ENCODE results near the gene SH3GLB1. TPM values are rescaled to one million over a fixed set of nuclear protein-coding genes. Genes with fewer than 3 reads are reported as not detected.

SH3GLB1 gene
- polyA plus RNA-seq, 12 donors: 79.5 to 242 (median 188) TPM; not detected in 1

DNA sequence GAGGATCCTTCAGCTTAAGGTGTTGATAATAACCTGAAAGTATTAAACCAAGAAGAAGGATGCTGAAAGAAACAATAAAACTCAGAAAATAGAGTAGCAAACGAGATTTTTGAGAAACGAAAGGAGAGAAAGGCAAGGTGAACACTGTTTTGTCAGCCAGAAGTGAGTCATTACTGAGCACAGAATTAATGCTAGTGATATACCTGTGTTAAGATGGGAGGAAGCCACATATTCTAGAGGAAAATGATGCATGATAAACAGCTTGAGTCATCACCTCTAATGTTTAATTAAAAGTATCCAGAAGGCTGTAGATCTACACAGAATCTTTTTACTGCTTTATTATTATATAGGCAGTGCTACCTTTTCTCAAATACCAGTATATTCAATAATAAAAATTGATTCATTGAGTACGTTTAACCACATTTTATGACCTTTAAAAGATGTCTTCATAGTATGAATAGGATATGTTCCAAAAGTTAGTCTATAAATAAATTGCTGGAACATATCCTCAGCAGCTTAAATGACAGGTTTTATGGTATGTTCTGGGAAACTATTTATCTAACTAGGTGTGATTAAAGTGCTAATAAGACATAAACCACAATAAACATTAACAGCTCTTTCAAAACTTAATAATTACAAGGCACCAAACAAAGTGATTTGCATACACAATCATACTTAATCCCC is 10.3 kb downstream of the SH3GLB1 start:
- no peak for DNase-seq

DNA sequence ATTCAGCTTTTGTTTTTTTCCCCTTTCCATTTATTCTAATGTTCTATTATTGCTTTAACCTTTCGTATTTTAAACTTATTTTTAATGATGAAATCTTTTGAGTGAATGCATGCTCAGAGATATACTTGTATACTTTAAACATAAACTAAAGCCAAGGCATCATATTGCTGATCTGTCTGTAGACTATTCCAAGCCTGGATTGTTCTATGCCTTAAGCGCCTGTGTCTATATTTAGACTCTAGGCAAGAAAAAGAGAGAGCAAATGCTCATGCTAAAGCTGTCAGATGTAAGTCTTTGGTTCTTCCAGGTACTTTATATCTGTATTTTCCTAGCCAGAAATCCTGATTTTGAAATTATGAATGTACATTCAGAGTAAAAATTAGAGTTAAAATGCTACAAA is 14.4 kb downstream of the SH3GLB1 start:
- DNase-seq: no peak

DNA sequence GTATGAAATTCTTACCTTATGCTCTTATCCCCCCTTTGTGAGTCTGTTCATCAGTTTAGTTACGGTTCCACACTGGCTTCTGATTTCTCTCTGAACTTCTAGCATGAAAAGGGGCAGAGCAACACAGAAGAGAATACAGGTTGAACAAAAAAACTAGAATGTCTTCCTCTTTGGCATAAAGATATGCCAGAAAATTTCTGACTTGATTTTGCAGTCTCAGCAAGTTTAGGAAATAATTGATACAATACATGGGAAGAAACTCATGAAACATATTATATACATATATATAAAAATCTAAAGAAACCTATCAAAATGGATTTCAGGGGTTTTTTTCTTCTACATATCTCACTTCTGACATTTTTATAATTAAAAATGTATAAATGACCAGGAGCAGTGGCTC is 27.0 kb downstream of the SH3GLB1 start:
- DNase-seq: no peak

DNA sequence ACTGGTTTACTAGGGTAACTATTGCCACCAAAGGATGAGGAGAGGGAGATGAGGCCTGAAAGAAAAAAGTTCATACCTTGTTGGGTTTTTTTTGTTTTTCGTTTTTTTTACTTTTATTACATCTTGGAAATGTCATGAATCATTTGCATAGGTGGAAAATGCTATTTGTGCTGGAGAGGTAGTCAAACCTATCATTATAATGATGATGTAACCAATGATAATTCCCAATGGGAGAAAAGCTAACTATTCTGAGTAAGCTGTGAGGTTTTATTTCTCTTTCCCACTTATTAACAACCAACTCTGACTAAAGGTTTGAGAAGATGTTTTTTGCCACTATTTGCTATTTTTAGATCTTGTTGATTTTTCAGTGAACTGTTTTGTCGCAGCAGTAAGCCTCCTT is 29.0 kb downstream of the SH3GLB1 start:
- DNase-seq: no peak

DNA sequence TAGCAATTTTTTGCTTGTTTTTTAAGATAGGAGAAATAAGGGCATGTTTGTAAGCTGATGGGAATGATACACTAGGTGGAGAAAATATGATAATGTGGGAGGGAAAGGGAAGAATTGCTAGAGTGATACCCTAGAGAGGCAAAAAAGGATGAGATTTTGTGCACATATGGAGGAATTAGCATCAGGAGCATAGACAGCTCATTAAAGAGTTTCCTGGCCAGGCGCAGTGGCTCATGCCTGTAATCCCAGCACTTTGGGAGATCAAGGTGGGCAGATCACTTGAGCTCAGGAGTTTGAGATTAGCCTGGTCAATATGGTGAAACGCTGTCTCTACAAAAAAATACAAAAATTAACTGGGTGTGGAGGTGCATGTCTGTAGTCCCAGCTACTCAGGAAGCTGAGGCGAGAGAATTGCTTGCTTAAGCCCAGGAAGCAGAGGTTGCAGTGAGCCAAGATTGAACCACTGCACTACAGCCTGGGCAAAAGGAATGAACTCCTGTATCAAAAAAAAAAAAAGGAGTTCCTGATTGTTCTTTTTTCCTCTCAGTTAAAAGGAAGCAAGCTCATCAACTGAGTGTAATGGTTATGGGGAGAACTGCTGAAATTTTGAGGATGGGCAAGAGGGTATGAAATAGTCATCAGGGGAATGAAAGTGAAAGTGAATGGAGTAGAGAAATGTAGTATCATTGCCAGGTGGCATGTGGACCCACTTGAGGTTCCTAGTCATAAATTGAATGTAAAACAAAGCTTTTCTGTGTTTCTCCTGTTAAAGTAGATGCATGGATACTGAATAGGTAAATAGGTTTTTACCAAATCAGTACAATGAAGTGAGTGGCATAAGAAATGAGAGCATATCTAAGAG is 35.5 kb downstream of the SH3GLB1 start:
- DNase-seq: no peak

DNA sequence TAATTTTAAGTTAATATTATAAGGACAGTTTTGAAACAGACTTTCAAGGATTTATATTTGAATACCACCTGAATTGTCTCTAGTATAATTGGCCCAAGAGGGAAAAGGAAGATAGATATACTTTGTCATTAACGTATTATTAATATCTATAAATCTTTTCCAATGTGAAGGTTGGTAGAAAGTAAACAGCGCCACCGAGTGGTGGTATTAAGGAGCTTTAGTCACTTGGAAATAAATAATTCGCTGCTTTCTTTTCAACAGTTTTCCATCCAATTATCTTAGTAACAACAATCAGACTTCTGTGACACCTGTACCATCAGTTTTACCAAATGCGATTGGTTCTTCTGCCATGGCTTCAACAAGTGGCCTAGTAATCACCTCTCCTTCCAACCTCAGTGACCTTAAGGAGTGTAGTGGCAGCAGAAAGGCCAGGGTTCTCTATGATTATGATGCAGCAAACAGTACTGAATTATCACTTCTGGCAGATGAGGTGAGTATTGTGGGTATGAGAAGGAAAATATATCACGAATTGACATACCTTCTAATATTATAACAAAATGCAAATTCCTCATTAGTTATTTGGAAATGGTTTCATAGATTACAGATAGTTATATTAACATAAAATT is 37.7 kb downstream of the SH3GLB1 start:
- DNase-seq: peak; percentile 15

DNA sequence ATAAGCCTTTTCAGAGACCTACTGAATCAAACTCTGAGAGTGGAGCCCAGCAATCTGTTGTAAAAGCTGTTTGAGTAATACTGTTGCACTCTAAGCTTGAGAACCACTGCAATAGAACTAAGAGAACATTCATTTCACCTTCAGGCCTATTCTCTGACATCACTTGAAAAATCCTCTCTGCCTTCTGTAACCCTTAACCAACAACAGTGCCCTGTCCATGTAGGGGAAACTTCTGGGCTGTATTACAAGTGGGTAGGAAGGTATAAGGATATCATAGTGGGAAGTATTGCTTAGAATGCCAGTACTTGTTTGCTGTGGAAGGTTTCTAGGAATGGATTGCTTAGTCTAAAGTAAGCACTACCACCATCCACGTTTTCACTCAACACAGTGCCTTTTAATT is 42.9 kb downstream of the SH3GLB1 start:
- DNase-seq: no peak

DNA sequence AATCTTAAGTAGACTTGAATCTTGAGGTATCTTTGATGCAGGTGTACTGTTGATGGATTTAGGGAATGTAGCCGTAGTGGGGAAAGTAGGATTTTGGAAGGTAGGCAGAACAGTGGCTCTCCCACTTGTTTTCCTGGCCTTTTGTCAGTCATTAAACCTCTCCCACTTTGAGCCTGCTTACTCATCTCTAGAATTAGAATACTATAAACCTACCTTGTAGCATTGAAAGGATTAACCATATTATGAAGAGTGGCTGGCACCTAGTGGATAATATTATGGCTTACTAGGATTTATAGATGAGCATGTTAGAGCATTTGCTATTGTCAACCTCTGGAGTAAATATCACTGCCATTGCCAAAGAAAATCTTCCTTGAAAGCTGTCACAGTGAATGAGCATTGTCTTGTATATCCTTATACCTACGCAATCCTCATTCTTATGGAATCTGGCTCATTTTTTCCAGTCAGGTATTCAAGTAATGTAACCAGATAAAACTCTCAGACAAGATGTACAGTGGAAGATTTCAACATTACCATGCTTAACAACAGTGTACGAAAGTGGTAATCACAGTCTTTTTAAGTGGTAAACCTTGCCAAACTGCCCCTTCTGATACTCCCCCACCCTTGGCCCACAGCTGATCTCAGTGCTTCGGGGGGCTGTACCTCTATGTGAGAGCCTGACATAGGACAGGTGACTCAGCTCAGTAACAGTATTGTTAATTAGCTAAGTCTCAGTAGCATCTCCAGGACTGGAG is 44.4 kb downstream of the SH3GLB1 start:
- DNase-seq: no peak

DNA sequence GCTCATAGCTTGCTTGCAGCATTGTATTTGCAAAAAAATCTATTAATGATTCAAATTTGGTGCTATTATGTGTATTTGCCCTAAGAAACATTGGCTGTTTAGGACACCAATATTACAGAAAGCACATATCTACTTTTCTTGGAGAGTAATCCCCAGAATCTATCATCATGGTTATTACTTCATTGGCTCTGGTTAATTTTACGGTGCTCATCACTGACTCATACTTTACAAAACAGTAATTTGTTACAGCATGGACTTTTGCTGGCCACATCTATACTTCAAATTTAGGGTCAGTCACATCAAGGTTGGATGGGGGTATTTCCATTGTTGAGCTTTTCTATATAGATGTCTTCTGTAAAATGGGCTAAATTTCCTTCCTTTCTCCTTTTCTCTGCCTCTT is 45.7 kb downstream of the SH3GLB1 start:
- DNase-seq: no peak

DNA sequence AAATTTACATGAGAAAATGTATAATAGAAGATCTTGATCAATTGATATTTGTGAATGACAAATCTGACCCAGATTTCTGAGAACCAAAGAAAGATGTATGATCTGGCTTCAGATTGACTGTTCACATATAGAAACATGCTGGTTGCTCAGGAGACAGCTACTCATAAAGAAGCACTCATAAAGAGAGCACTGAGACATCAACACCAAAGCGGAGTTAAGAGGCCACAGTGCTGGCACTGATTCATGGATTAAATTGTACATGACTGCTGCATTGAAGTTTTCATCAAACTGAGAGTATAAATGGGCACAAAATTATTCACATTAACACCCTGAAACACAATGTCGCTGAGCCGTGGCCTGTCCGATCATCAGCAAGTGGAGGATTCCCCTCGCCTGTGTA is 46.2 kb downstream of the SH3GLB1 start:
- no peak for DNase-seq

DNA sequence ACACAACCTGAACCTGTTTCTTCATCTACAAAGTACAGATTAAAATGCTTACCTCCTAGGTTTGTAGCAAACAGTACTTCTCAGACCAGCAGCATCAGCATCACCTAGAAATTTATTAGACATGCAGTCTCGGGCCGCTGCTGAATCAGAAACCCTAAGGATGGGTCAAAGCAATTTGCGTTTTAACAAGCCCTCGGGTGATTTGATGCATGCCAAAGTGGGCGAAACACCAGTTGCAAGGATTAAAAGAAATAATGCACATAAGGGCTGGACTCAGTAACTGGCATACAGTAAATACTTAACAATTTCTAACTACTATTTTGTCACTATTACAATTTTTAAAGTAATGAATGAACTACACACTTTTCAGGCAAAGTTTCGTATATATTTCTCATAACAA is 47.5 kb downstream of the SH3GLB1 start:
- DNase-seq: no peak

DNA sequence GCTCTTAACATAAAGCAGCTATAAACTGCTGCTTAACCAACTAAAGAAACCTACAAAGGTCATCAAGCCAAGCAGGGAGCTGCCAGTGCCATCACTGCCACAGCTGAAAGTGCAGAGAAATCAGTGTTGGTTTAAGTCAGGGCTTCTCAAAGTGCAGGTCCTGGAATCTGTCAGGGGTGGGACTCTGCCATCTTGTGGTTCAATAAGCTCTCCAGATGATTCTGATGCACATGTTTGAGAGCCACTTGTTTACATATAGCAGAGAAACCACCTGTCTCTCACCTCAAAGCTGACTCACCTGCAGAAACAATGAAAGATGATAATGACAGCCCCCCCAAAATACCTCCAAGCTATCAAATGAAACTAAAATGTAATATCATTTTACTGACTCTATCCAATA is 49.3 kb downstream of the SH3GLB1 start:
- no peak for DNase-seq

DNA sequence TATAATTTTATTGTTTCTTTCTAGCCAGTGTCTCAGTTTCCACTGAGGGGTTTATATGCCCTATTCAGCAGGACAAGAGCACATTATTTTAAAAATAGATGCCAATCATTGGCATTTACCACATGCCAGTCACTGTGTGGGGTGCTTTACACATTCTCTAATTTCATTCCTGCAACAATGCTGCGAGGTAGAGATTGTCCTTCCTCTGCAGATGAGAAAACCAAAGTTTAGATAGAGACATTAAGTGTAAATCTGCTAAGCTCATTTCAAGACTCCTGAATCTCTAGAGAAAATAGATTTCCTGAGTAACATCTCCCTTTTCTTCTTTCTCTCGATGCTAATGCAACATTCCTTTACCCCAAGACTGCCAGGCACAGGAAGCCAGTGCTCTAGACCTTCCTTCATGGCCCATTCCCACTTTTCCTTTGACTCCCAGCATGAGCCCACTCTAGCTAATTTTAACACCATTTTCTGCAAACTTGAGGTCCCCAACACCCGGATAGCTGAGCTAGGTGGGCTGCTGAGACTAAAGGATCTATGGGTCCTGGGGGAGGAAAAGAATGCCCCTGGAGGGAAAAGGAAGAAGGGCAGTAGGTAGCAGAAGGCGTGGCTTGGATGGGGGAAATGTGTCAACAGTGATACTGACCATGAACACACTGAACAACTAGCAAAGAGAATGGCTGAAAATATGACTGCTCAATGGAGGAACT is 50.0 kb downstream of the SH3GLB1 start:
- DNase-seq: no peak

DNA sequence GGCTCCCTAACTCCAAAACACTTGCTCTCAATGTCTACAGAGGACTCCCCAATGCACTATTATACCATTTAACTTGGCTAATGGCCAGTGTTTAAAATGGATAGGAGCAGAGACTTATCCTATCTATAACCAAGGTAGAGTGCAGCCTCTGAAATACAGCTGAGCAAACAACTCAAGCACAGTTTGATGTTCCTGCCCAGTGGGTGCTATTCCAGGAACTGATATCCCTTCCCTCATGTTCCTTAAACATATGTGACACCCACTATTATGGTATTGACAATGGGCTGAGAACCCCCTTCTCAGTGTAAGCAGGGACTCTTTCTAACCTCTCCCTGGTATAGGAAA is 51.7 kb downstream of the SH3GLB1 start:
- no peak for DNase-seq

DNA sequence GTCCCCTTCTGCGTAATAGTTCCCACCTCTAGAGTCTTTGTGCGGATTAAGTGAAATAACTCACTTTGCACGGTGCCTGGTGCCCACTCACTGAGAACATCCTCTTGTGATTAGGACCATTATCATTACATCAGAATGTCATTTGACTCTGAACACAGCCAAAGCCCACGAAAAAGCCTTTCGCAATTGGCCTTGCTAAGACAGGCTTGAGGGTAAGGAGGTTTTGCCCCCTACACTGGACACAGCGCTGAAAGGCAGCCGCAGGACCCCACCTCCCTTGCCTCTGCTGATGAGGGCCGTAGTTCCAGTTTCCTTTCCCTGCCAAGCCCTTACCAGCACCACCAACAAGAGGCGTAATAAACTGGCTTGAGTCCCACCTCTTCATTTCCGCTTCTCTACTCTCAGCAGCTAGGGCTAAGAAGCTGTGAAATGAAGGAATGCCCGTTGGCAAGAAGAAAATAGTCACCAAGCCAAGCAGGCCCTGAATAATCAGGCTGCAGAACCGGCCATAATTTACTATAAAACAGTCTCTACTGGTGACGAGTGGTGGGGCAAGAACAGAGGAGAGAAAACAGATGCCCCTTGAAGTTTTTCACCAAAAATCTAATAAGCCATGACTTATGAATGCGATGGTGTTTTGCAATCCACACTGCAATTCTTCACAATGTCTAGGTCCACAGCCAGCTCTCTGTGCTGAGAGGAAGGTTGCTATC is 53.1 kb downstream of the SH3GLB1 start:
- peak; percentile 28 for DNase-seq

DNA sequence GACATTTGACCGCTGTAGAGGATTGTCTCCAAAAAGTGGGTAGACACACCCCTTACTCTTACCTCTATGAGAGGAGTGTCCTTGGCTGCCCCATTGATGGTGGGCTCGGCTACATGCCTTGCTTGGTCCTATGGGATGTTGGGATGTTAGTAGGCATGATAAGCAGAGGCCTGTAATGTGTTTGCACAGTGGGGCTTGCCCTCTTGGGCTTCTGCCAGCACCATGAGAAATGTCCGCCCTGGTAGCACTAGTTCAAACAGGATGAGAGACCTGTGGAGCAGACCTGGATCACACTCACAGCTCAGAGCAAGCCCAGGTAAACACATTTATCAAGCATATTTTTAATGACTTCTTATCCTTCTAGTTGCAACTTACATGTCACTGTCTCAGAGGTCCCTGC is 54.2 kb downstream of the SH3GLB1 start:
- no peak for DNase-seq

DNA sequence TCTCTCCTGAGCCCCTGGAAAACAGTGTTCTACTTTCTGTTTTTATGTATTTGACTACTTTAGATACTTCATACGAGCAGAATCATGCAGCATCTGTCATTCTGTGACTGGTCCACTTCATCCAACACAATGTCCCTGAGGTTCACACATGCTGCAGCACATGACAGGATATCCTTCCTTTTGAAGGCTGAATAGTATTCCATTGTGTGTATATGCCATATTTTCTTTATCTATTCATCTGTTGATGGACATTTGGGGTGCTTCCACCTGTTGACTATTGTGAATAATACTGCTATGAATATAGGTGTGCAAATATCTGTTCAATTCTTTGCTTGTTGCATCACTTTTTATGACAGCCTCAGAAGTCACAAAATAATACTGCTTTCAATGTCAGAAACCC is 55.8 kb downstream of the SH3GLB1 start:
- DNase-seq: no peak

DNA sequence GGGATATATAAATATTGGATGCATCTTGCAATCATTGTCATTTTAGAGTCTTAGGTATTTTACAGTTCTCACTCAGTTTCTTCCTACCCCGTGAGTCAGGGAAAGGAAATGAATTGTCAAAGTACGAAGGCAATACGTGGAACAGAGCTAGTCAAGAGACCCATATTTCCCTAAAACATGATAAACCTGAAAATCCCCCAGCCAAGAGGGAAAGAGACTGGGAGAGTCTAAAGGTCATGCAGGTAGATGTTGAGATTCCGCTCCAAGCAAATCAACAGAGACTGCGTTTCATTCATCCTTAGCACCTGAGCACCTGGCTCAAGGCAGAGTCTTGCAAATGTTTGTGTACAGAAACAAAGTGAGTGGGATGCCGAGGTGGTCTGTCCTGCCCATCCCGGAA is 58.0 kb downstream of the SH3GLB1 start:
- DNase-seq: no peak

DNA sequence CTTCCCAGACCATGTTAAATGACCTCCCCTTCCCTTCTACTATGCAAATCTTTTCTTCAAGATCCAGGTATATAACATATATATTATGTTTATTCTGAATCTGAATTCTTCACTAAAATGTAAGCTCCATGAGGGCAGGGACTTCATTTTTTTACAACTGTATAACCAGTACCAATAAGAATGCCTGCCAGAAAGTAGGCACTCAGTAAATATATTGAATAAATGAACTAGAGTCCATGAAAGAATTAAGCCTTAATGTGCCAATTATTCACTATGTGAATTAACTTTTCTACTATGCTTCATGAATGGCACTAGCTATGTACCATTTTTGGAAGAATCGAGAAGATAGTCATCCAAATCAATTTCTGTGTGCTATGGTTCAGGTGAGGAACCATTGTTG is 60.1 kb downstream of the SH3GLB1 start:
- DNase-seq: no peak

DNA sequence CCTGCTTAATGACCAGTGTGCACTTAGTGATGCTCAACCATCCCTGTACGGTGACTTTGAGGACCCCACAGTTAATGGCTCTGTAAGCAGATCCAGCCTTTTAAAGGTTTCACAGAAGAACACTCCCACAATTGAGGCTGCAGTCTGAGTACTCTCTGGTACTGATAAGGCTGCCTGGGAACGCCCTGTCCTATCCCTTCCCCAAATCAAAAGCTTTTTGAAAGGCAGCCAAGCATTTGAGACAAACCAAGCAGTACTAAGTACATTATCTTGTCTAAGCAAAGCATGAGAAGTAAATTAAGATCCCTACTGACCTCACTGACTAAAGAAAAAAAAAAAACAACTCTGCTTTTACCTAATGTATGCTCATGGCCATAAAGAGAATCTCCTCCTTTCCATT is 60.7 kb downstream of the SH3GLB1 start:
- DNase-seq: no peak

DNA sequence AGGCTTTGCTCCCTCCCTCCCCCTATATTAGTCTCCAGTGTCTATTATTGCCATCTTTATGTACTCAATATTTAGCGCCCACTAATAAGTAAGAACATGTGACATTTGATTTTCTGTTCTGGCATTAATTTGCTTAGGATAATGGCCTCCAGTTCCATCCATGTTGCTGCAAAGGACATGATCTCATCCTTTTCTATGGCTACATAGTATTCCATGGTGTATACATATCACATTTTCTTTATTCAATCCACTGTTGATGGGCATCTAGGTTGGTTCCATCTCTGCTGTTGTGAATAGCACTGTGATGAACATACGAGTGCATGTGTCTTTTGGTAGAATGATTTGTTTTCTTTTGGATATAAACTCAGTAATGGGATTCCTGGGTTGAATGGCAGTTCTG is 61.3 kb downstream of the SH3GLB1 start:
- DNase-seq: no peak

Measured in muscle of arm (tissue), 12 donors.